Measurements from ENCODE around the gene TSEN2. TPM values are rescaled to one million over a fixed set of nuclear protein-coding genes. Genes with fewer than 3 reads are reported as not detected.
"Not testable (repeated sequence)": the region's sequence is repeated elsewhere in the genome, so short reads cannot be mapped to it uniquely, and the experiment has no call there.

TSEN2 gene
- total RNA-seq, 4 donors from 2014 or later, result 8.1 to 39.9 (median 32.6) TPM

GRCh38 chr3:12536423-12536822 lies 52.1 kb downstream of the TSEN2 start:
- no peak overlapping the region for H3K4me3 ChIP-seq
- H3K27me3 ChIP-seq, result no peaks in the 10 kb centered on the region
- no peaks in the 10 kb centered on the region for H3K9me3 ChIP-seq
- H3K4me1 ChIP-seq, result no peaks in the 10 kb centered on the region
- H3K27ac ChIP-seq, result no peak overlapping the region
- no peak for DNase-seq
- peaks cover 0 to 14% (median 0%) of the 10 kb centered on the region in 3 donors for H3K36me3 ChIP-seq
- TF ChIP-seq POLR2A (IDR thresholded peaks at IDR 0.05), result no peak
- TF ChIP-seq CTCF (IDR thresholded peaks at IDR 0.05), result peak in 1 of 6 experiments; percentile 10

DNA sequence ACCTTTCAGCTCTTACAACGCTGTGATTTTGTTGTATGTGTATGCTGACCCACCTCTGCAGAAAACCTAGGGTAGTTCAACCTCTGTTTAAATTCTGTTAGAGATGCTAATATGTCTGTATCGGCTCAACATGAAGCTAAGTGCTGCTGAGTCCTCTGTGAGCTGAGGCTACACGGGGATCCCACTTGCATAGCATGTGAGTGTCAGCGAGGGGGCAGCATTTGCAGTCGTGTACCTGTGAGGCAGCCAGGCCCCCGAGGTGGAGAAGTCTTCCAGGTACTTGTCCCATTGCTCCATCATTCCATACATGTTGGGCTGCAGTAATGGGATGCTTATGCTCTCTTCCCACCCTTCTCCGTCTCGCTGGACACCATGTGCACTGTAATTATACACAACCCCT lies 57.3 kb downstream of the TSEN2 start:
- Histone ChIP-seq H3K36me3 (peaks cover 0 to 15% (median 0%) of the 10 kb centered on the region in 3 donors), H3K4me3 (no peak overlapping the region), H3K27me3 (no peaks in the 10 kb centered on the region), H3K27ac (no peak overlapping the region), H3K4me1 (no peaks in the 10 kb centered on the region), H3K9me3 (no peaks in the 10 kb centered on the region)
- TF ChIP-seq POLR2A (IDR thresholded peaks at IDR 0.05), result no peak
- TF ChIP-seq CTCF (IDR thresholded peaks at IDR 0.05), result peak in 2 of 6 experiments; percentile 12 to 18
- DNase-seq, result no peak

GRCh38 chr3:12543497-12543896 lies 59.2 kb downstream of the TSEN2 start:
- peaks cover 0 to 15% (median 0%) of the 10 kb centered on the region in 3 donors for H3K36me3 ChIP-seq
- H3K4me3 ChIP-seq, H3K27ac ChIP-seq, H3K9me3 ChIP-seq, DNase-seq, H3K27me3 ChIP-seq, H3K4me1 ChIP-seq: not testable (repeated sequence)

DNA sequence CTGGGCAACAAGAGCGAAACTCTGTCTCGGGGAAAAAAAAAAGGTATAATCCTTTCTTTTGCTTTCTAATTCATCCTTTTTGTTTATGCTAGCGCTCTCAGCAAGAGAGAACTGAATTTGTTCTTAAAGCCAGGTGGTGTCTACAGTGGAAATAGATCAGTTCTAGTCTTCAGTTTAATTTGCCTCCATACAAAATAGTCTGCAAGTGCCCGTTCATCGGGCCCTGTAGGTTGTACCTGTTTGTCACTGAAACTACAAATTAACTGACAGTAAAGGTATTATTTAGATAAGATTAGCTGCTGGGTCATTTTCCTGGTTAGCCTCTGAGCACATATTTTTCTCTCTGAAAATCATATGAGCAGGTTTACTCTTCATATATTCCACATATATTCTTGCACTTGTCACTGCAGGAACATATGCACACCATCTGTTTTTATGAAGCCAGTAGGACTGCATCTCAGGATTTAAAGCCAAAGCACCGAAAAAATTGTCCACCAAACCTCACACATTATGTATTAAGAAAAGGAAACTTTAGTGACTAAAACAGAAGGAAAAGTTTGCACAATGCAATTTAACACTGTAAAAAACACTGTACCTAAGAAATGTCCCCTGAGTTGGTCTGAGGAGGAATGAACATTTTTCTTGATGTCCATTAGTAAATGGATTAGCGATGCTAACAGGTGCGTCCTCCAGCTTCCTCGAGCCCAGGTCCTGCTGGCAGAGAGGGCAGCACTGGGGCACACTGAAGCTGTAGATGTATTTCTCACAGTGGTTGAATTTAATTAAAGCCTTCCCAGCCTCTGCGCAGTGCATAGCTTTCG lies 60.6 kb downstream of the TSEN2 start:
- Histone ChIP-seq H3K4me3 (peak overlapping the region in 3 of 4 donors; percentile 18 to 70 (median 53)), H3K27ac (peak overlapping the region in 3 of 4 donors; percentile 57 to 95 (median 74)), H3K27me3 (no peaks in the 10 kb centered on the region), H3K9me3 (no peaks in the 10 kb centered on the region), H3K4me1 (no peaks in the 10 kb centered on the region), H3K36me3 (peaks cover 0 to 14% (median 0%) of the 10 kb centered on the region in 3 donors)
- no peak for DNase-seq
- TF ChIP-seq CTCF (IDR thresholded peaks at IDR 0.05) (peak in 1 of 6 experiments; percentile 7), POLR2A (IDR thresholded peaks at IDR 0.05) (peak; percentile 88 to 91)

DNA sequence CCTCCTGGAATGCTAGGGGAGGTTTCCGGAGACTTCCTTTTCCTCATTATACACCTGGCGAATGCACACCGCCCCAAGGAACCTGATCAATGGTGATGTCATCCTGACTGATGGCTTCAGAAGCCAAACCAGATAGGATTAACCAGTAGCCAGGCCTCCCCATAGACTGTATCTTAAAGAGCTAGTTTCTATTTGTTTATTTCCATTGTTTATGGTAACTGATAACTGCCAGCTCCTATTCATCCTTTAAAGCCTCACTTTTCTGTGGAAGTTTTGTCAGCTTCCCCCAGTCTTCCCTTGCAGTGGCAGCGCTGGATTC lies 61.2 kb downstream of the TSEN2 start, which contains the start of gene MKRN2OS:
TSS of gene MKRN2OS (minus strand) at position 27 of the 319 bp plus-strand sequence. CDS start 35 bp downstream, outside the sequence.
- peak within 1 kb of the TSS in 3 of 4 donors; percentile 18 to 70 (median 53) for H3K4me3 ChIP-seq
- H3K27ac ChIP-seq, result peak within 1 kb of the TSS in 3 of 4 donors; percentile 57 to 95 (median 74)
- no peaks in the 10 kb centered on the region for H3K9me3 ChIP-seq
- no peaks in the 10 kb centered on the region for H3K27me3 ChIP-seq
- H3K4me1 ChIP-seq, result no peaks in the 10 kb centered on the region
- H3K36me3 ChIP-seq, result peaks cover 0 to 8% (median 0%) of the 10 kb centered on the region in 3 donors
- TF ChIP-seq CTCF (IDR thresholded peaks at IDR 0.05), result no peak
- no peak for TF ChIP-seq POLR2A (IDR thresholded peaks at IDR 0.05)
- DNase-seq, result peak in 2 of 3 donors; percentile 75 to 86
